GM19193 (cell line): ENCODE data around the gene ATP8B1.

Source experiments
- POLR2A ChIP-seq: IDR thresholded peaks from 4 replicates; pipeline ENCODE4 v1.6.1; 2011; ENCODE audit not compliant: insufficient read depth, insufficient read length; ENCODE audit errors: extremely low read depth

ATP8B1 gene

GRCh38 chr18:57603871-57604270 is 199.2 kb downstream of the ATP8B1 start:
- no peak for TF ChIP-seq POLR2A
